ENCODE data around the gene SVIL.
"Not testable (repeated sequence)": the region's sequence is repeated elsewhere in the genome, so short reads cannot be mapped to it uniquely, and the experiment has no call there.

Gene SVIL

DNA sequence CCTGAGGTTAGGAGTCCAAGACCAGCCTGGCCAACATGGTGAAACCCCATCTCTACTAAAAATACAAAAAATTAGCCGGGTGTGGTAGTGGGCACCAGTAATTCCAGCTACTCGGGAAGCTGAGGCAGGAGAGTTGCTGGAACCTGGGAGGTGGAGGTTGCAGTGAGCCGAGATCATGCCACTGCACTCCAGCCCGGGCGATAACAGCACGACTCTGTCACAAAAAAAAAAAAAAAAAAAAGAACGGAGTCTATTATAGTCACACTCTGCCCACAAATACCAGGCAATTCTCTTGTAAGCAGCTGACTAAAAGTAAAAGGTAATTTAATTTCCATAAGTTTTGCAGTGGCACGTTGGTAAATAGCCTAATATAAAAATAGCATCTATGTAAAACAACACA is 98.1 kb downstream of the SVIL start:
- DNase-seq = not testable (repeated sequence)

DNA sequence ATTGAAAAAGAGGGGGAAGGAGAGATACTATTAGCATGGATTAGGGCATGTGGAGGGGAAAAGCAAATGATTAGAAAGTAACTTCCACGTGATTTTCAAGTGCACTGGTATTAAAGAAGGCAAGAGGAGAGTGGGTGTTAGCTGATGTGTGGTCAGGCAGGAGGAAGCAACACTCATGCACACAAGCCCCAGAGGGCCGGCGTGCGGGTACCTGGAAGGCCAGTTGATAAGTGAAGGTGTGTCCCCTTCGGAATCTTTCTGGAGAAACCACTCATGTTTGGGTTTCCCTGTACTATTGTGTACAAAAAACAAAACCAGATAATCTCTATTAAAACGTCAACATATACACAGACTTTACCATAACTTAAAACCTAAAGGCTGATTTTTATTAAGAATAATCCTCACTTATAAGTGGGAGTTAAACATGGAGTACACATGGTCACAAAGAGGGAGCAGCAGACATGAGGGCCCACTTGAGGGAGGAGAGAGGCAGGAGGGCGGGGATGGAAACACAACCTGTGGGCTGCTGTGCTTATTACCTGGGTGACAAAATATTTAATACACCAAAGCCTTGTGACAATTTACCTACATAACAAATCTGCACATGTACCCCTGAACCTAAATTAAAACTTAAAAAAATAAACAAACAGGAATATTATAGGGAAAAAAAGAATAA is 98.9 kb downstream of the SVIL start:
- no peak for DNase-seq

DNA sequence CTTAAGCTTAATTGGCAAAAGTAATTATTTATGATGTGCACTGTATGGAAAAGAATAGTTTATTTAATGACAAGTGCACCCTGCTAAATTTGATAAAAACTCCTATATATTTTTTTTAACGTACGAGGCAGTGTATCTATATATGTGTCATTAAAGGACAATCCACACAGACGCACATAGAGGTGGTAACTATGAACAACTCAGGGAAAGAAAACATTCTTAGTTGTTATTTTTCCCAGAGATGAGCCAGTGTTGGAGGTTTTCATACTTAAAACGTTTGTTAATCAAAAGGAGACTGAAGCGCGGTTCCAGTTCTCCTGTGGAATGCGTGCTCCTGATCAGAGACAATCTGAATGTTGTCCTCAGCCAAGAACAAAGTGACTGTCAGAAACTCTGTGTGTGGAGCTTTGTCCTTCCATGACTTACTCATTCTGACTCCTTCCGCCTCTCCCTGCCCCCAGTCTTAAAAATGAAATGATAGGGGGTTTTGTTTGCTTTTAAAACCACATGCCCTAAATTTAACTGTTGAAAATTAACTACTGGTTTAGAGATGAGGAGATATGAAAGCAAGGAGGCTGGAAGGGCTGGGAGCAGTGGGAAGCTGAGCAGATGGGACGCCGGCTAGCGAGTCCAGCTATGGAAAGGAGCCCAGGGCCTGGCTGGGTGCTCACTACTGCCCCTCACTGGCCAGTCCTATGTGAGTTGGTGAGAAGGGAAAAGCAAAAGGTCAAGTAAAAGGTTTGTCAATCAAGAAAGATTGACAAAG is 99.6 kb downstream of the SVIL start:
- DNase-seq = no peak

DNA sequence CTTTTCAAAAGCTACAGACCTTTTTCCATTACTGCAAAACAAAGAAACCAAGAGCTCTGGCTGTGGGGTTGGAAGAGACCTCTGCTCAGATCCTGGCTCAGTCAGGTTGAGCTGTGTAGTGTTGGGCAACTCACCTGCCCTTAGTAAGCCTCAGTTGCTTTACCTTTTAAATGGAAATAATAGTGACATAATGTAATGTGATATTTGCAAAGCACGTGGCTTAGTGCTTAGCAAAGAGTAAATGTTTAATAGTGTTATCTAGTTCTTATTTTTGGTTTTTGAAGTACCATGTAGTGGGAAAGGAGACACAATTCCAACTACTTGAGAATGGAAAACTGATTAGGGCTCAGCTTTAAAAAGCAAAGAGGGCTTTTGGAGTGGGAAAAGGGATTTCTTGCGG is 100.2 kb downstream of the SVIL start:
- DNase-seq = no peak

DNA sequence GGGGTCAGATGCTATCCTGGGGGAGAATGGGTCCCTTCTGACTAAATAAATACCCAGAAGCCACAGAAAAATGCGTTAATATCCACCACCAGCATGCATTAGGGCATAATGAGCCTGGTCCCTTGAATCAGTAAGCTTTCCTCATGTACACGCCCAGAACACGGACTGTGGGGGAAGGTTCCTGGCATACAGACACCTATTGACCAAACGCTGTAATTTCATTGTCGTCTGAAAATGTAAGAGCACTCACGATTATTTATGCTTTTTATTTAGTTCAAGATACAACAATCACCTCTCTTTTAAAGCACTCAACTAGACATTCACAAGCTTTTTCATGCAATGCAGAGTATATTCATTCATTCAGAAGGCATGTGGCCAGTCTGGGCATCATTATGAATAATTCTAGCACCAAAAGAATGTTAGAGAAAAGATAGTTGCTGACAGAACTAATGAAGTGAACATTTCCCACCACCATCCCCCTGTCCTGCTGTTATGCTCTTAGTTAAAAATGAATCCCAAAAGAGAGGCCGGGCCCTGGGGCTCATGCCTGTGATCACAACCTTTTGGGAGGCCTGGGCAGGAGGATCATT is 101.0 kb downstream of the SVIL start:
- DNase-seq = no peak

DNA sequence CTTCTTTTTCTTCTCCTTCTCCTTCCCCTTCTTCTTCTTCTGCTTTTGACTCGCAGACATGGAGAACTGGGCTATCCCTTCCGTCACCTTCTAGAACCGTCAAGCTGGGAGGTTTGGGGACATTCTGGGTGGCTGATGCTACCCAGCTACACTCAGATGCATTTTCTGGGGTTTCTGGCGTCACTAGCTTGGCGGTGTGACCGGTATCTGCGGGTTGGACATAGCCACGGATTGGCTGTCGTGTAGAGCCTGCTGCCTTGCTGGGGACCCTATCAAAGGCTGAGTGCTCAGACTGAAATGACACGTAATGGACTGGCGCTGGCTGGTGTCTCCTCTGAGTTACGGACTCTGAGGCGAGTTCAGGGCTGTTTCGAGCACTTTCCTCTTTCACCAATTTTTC is 101.7 kb downstream of the SVIL start:
- DNase-seq = no peak

DNA sequence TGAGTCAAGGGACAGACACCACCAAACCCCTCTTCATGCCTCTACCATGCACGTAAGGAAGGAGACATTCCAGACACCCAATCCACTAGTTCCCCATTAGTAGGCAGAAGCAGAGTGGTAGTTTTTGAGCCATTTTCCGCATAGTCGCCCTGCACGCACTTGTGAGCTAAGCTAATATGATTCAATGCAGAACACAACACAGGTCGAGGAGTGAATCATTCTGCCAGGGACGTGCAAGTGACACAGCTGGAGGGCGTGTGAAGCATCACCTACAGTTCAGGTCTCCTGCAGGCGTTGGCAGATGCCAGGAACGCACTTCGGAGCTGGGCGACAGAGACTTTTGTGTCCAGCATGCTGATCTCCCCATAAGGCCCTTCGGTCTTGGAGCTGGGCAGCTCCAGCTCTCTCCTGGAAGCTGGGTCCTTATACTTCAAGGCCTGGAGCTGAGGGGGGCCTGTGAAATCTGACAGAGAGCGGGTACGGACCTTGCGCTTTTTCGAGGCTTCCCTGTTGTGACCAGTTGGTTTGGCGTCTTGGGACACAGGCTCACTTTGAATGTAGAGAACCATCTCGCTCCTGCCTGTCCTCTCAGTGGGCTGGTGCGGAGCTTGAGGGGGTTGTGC is 102.4 kb downstream of the SVIL start:
- no peak for DNase-seq

DNA sequence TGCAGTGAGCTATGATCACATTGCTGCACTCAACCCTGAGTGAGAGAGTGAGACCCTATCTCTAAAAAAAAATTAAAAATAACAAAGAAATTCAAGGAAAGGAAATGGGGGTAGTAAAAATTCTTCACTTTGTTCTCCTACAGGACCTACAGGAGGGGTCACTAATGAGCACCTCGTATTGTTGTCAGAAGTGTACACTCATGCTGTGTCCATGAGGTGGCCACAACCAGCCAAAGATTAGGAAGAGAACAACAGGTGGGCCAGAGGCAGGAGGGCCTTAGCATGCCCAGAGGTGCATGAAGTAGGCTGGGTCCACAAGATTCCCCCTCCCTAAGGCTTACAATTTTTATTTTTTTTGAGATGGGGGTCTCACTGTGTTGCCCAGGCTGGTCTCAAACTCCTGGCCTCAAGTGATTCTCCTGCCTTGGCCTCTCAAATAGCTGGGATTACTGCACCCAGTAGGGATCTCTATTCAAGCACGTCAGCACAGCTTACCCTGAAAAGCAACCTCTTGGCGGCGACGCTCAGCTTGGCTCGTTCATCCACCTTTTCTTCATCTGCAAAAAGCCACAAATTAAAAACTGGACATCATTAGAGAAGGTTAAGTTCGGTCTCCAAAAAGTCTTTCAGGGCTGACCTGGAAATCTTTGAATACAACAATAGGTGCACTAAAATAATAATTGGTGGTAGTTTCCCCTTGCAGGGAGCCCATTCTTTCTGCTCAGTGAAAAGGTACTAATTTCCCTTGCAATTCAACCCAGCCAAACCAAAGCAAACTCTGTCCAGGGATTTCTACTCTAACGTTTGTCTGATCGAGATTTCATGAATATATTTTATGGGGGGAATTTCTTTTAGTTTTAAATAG is 104.4 kb downstream of the SVIL start:
- DNase-seq = no peak

DNA sequence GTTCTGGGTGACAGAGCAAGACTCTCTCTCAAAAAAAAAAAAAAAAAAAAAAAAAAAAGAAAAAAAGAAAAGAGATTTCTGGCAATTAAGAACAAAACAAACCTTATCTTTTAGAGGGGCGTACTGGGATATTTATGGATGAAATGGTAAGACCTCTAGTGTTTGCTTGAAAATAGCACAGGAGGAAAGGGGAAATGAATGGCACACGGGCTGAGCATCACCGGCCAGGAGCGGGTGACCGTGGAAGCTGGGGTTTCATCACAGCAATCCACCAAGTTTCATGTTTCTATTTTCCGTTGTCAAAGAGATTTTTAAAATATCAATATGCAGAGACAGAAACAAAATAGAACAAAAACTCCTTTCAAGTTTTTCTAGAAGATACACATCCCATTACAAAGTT is 105.6 kb downstream of the SVIL start:
- DNase-seq = no peak

DNA sequence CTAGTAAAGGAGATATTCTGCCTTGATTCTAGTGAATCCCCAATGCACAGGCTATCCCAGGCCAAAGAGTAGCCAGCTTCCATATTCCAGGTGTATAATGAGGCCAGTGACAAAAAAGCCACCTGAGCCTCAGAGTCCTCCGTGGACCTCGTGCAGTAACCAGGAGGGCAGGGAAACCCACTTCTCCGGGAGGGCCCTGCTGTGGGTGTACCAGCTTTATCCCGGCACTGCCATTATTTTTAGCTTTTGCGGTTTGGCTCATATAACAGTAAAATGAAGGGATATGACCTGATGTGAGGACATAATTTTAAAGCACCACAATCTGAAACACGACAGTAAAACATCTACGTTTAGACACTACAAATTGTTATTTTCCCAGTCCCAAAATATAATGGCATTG is 109.0 kb downstream of the SVIL start:
- no peak for DNase-seq

DNA sequence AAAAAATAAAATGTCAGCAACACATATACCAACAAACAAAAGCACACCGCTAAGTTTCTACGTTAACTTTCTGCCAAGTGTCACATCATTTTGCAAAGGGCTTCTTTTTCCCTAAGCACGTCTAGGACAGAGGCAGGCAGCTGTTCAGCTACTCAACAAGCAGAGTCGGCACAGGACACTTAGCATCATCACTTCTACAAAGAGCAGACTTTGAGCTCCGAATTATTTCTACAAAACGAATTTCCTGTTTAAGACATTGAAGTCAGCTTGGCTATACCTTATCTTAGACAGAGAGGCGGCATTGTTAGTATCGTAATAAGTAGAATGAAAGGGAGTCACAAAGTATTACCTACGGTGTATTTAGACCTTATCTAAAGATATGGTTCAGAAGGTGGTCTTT is 110.1 kb downstream of the SVIL start:
- DNase-seq = no peak

DNA sequence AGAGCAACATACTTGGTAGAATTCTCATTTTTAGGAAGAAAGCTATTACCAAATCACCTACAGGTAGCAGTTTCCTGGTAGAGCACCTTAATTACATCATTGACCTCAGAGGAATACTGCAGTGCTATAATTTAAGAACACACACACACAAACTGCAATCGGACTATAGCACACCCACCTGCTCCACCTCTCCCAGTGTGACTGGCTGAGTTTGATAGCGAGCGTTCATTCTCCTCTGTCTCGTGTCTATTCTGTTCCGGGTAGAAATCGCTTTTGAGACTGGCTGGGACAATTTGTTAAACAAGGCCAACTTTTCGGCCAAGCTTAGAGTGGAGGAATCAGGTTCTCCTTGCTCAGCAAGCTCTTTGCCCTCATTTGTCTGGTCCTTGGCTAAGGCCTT is 110.5 kb downstream of the SVIL start:
- no peak for DNase-seq

DNA sequence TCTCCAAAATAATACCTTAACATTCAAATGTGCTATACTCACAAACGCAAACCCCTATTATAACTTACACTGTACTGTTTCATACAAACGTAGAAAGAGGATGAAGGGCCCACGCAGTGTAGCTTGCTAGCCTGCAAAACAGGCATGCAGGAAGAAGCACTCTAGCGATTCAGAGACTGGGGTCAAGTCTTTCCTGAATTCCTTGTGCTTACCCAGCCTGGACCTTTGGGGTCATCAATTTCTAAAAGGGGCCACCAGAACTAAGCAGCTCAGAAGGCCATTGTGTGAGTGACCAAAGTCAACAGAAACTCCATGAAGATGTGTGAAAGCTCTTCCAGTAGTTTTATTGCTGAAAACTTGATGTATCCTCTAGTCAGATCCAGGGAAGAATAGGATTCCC is 111.9 kb downstream of the SVIL start:
- DNase-seq = no peak

DNA sequence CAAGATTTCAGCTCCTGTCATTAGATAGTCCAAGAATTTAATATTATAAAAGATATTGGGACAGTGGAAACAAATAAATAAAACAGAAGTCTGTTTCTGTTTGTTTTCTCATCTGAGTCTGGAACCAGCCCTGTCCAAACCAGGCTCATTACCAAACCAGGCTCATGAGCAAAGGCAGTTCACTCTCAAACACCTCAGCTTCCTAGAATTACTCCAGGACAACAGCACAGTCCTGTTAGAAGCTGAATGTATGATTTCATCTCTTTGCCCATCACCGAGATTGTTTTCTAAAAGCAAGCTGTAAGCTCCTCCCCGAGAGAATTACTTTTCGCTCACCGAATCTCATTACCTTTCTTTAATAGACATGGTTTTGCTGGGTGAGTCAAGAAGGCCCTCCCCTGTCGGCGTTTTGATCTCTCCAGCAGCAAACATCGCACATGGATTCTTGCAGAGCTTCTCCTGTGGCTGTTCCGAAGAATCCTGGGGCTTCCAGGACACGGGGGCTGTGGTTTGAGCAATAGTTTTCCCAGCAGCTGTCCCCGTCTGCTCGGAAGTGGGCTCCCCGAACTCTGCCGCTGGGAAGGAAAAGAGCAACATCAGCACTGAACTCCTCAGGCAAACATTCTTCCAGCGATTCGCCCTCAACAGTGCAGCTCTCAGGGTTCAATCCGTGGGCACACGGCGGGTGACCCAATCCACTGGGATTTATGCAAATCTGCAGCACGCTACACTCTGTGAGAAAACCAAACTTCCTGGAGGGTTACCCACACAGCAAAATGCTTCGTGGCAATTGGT is 112.5 kb downstream of the SVIL start:
- no peak for DNase-seq

DNA sequence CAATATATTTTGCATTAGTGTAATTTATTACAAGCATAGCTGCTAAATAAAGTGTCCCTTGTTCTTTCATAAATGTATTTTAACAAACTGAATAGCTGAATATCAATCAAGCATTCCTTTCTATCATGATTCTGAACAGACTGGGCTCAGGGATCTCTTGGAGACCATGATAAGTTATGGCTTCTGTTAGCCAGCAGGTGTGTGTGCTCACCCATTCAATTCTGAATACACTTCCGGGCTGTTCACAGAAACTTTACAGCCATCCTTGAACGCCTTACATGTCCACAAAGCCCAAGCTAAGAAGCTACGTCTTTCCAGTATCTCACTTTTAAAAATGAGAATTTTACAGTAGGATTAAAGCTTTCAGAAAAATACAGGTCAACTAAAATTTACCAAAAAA is 115.1 kb downstream of the SVIL start:
- no peak for DNase-seq

DNA sequence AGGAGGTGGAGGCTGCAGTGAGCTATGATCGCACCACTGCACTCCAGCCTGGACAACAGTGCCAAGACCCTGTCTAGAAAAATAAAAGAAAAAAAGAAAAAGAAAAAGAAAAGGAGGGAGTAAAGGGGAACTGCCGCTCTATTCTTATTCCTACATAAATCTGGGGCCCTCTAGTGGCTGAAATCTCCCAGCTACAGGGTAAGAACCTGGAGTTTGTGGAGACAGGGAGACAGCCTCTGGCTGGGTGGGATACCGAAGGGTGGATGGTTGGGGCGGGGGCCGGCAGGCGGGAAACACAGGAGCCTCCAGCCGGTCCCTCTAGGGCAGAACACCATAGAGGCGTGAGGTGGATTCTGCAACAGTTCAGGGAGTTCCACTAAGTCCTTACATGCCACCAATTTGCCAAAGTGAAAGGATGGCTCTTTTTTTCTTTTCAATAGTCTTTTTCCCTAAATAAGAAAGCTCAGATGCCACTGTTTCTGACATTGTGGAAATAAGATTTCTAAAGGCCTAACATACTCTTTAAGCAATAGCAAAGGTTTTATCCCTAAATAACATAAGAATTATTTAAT is 117.3 kb downstream of the SVIL start:
- no peak for DNase-seq

DNA sequence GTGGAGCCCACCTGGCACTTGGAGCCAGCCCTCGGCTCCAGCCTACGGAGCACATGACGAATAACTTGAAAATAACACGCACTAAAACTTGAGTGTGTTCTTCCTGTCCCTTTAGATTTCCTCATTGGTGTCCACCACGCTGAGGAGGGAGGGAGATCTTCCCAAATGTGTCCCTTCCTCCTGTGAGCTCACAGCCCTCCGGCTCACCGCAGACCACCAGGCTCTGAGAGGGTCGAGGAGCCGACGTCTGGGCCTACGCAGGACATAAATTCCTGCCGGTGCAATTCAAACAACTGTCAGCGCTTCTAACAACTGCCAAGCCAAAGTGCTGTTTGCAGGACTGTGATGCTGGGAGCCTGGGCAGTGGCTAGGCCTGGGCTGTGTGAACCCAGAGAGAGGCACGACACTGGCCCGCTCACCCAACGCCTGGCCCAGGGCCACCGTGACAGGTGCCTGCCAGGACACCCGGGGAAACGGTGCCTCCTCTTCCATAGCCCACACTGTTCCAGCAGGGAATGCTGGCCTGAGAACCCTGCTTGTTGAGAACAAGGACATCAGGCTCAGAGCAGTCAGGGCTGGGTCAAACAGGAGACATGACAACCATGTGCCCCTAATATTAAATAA is 118.3 kb downstream of the SVIL start:
- DNase-seq = not testable (repeated sequence)

DNA sequence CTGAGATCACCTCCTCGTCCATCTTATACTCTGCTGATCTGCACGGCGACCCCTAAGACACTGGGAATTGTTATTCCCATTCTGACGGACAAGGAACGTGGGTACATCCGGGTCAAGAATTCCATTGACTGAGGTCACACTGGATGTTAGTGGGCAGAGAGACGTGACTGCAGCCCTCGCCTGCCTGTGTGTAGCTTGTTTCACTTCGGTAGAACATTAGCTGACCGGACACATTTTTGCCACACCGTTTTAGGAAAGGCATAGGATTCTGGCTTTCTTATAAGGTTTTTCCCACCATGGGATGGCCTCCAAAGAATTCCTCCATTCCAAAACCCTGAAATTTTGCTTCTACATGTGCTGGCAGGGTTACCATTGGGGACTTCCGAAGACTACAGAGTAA is 118.9 kb downstream of the SVIL start:
- DNase-seq = not testable (repeated sequence)

DNA sequence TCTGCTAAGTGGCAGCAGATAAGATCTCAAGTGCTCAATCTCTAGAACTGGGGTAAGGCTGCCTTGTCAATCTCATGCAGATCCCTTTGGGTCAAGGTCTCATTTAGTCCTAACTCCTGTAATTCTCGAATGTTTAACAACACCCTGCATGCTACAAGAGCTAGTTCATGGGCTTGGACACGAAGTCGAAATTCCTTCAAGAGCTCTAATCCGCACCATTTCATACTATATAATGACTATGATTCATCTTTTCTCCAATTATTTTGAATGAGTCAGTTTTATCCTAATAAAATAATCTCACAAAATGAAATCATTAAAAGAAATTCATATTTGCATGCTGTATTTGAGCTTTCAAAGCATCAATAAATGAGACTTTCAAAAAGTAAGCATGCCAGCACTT is 119.7 kb downstream of the SVIL start:
- DNase-seq = not testable (repeated sequence)

DNA sequence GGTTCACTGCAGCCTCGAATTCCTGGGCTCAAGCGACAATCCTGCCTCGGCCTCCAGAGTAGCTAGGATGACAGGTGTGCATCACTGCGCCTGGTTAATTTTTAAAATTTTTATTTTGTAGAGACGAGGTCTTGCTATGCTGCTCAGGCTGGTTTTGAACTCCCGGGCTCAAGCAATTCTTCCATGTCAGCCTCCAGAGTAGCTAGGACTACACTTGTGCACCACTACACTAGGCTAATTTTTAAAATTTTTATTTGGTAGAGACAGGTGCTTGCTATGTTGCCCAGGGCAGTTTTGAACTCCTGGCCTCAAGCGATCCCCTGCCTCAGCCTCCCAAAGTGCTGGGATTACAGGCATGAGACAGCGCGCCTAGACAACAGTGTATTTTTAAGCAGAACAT is 120.5 kb downstream of the SVIL start:
- no peak for DNase-seq

DNA sequence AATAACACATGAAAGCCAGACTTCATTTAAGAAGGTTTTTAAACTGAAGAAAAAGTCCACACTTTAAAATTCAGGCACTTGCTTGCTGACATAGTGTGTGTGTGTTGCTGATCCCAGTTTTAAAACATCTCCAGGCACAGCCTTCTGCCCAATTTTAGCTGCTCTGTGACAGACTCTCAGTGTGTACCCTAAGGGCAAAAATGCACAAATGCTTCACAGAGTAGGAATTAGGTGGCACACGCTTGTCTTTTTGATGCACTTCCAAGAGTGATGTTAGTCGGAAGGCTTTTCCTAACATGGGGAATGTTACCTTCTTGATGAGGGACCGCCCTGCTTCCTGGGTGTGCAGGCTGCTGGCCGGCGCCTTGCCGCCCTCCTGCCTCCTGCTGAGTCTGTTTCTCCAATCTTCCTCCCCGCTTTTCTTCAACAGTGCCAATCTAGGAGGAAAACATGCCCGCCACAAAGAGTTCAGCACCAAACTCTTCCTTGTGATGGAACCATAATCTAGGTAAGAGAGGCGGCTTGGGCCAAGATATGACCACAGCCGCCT is 122.3 kb downstream of the SVIL start:
- no peak for DNase-seq
